Cerebellar cortex (tissue), 1 donor: Measurements from ENCODE around the gene VEZT.
"Not testable (repeated sequence)": the region's sequence is repeated elsewhere in the genome, so short reads cannot be mapped to it uniquely, and the experiment has no call there.

Experiments
- DNase-seq: peaks from one replicate; pipeline ENCODE4 v3.0.0-alpha.2; 2015; ENCODE audit warnings: low spot score

VEZT gene

GRCh38 chr12:95217377-95218149 is at the start of gene VEZT, which contains the start of gene FGD6:
Gene VEZT, plus strand, starts transcription at chr12:95217807. Its CDS starts 44 bp downstream, at chr12:95217851.
Gene FGD6, minus strand, starts transcription at chr12:95217467. Its CDS starts 227 bp downstream, at chr12:95217240.
- DNase-seq = peak; percentile 100

GRCh38 chr12:95168746-95169145 is 48.9 kb upstream of the VEZT start:
- DNase-seq = no peak

GRCh38 chr12:95169368-95169767 is 48.2 kb upstream of the VEZT start:
- DNase-seq = no peak

GRCh38 chr12:95173392-95174251 is 44.0 kb upstream of the VEZT start:
- DNase-seq = peak; percentile 74

GRCh38 chr12:95177201-95177768 is 40.3 kb upstream of the VEZT start:
- no peak for DNase-seq

- no peak for DNase-seq
These were observed 39.5 kb upstream of the VEZT start for GRCh38 chr12:95178136-95178535.

GRCh38 chr12:95179011-95179410 is 38.6 kb upstream of the VEZT start:
- DNase-seq = no peak

GRCh38 chr12:95181103-95181502 is 36.5 kb upstream of the VEZT start:
- no peak for DNase-seq

- no peak for DNase-seq
These were observed 34.7 kb upstream of the VEZT start for GRCh38 chr12:95182868-95183415.

- DNase-seq = no peak
These were observed 33.5 kb upstream of the VEZT start for GRCh38 chr12:95184121-95184520.

- DNase-seq = no peak
These were observed 32.5 kb upstream of the VEZT start for GRCh38 chr12:95185072-95185471.

GRCh38 chr12:95185854-95186253 is 31.8 kb upstream of the VEZT start:
- no peak for DNase-seq

- no peak for DNase-seq
These were observed 29.7 kb upstream of the VEZT start for GRCh38 chr12:95187865-95188415.

GRCh38 chr12:95191060-95191696 is 26.4 kb upstream of the VEZT start:
- DNase-seq = no peak

GRCh38 chr12:95192271-95192670 is 25.3 kb upstream of the VEZT start:
- no peak for DNase-seq

GRCh38 chr12:95193139-95193538 is 24.5 kb upstream of the VEZT start:
- no peak for DNase-seq

GRCh38 chr12:95195122-95195521 is 22.5 kb upstream of the VEZT start:
- DNase-seq = no peak

GRCh38 chr12:95196875-95197569 is 20.6 kb upstream of the VEZT start:
- not testable (repeated sequence) for DNase-seq

GRCh38 chr12:95197636-95198035 is 20.0 kb upstream of the VEZT start:
- no peak for DNase-seq

GRCh38 chr12:95198914-95199313 is 18.7 kb upstream of the VEZT start:
- no peak for DNase-seq
